Measurements from ENCODE around the gene RS1.
A peak's percentile ranks its signal among the peaks of the same experiment; 100 is the strongest.

RS1 gene

DNA sequence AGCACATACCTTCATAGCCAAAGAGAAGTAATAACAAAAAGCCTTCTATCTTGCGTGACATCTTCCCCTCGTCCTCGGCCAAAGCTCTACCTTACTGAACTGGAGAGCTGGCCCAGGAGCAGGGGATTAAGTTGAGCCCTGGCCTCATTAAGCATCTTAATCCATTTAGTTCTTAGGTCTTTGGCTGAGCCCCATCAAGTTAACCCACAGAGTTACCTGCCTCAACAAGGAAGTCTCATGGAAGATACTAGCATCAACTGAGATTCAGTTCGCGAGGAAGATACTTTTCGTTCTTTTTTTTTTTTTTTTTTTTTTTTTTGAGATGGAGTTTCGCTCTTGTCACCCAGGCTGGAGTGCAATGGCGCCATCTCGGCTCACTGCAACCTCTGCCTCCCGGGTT, at the start of gene RS1:
Gene RS1 (minus strand): TSS at position 101 of the 400 bp plus-strand sequence. CDS start 40 bp downstream, at position 61.
- DNase-seq (ENCODE audit: low read depth) = no peak

DNA sequence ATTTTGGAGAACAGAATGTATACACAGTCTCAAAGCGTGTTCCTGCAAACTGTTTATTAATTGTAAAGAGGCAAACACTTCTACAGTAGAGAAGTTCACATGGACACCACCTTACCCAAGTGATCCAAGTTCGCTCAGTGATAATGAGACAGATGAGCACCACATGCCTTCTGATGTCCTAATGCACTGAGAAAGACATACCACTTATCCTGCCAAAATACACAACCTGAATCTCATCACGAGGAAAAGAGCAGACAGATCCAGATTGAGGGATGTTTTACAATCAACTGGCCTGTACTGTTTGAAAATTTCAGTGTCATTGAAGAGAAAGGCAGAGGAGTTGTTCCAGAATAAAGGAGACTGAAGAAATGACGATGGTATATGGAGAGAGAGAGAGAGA, 47.9 kb upstream of the RS1 start:
- DNase-seq (ENCODE audit: low read depth) = no peak

DNA sequence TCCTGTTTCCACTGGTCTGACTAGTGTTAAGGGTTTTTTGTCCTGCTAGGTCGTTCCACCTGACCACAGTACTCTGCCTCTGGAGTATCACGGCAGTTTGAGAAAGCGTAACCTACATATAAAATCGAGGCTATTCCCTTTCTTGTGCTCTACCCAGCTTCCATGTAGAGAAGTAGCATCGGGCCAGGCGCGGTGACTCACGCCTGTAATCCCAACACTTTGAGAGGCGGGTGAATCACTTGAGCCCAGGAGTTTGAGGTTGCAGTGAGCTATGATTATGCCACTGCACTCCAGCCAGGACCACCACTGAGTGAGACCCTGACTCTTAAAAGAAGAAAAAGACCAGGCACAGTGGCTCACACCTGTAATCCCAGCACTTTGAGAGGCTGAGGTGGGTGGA, 43.0 kb upstream of the RS1 start:
- no peak for DNase-seq (ENCODE audit: low read depth)

- no peak for DNase-seq (ENCODE audit: low read depth)
These were observed 37.9 kb upstream of the RS1 start for GRCh38 chrX:18709833-18710232.

DNA sequence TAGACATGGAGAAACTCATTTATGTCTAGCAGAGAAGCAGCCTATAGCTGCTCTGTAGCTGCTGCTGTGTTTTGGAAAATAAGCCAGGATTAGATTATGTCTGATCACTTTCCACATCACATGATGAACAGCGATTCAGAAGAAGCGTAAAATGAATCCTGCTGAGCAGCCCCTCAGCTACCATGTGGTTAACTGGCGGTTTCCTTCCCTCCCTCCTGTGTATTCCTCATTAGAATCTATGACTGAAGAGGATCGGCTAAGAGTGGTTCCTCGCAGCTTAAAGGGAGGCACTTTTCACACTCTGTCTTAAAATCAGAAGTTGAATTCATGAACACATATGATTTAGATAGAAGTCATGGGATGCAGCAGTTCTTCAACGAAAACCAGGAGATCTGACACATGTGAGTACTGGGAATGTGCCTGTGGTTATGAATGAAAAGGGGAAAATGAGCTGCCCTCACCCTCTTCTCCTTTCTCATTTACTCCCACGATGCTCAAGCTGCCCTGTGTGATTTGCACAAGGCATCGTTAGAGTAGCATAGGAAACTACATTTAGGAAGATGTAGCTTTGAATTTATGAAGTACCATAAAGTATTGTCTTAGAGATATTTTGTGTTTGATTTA, 35.6 kb upstream of the RS1 start, which contains the start of gene PPEF1:
Gene PPEF1 (plus strand): TSS at position 220 of the 624 bp plus-strand sequence. CDS start 136 bp downstream, at position 356.
- no peak for DNase-seq (ENCODE audit: low read depth)

- no peak for DNase-seq (ENCODE audit: low read depth)
These were observed 30.7 kb upstream of the RS1 start for GRCh38 chrX:18702362-18703195.

DNA sequence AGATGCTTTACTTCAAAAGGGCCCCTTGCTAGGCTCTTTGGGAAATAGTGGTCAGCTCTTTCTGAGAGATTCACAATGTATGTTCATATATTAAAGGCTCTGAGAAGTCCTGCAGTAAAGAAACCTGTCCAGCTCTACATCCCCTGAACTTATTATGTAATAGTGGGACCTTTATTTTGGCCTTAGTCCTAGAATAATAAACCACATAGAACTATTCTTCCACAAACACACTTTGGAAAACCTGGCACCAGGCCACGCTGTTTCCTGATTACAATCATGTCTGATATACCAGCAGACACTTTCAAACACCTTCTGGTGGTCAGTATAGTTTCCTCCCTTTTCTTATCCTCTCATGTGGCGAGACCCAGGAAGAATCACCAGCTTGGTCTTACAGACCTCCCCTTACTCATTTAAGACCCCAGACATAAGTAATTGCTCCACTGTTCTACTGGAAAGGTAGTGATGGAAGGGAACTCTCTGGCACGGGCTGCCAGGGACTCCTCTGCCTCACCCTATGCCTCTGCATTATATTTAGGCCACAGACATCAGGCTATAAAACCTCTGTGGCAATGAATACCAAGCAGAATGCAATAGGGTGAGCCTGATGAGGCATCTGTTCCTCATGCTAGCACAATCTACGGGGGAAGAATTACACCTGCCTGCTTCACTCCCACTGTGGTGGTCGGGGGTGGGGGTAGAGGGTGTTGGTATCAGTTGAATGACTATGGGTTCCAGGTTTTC, 29.9 kb upstream of the RS1 start:
- no peak for DNase-seq (ENCODE audit: low read depth)

DNA sequence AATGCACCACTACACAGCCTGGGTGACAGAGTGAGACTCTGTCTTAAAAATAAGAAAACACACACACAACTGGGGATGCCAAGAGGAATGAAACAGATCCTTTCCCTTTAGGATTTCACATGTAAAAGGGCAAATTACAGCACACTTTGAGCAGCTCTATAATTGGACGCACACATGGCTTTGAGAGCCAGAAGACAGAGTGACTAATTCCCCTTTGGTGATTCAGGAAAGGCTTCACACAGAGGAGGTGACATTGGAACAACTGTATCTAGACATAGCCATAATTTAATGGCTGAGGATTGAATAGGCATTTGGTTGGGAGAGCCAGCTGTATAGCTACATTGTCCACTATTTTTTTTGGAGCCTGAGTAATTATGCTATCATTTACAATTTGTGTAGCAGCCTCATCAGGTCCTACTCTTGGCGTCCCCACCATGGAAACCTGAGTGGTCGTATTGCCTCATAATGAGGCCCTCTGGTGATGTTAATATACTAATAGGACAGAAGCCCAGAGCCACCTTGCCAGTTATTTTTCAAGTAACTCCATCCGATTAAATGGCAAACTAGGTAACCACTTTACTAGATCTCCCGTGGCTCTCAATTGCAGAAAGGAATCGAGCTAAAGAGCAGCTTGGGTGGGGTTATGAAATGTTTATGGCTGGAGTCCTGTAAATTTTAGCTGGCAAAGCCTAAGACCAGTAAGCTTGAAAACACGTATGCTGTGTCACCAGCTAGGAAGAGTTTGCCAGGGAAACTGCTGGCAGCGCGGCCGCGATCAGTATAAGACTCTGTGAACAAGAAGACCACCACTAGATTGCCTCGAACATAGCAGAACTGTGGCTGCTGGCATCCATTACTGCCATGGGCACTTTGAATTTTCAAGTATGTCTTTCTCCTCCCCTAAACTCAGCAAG, 27.1 kb upstream of the RS1 start:
- no peak for DNase-seq (ENCODE audit: low read depth)

DNA sequence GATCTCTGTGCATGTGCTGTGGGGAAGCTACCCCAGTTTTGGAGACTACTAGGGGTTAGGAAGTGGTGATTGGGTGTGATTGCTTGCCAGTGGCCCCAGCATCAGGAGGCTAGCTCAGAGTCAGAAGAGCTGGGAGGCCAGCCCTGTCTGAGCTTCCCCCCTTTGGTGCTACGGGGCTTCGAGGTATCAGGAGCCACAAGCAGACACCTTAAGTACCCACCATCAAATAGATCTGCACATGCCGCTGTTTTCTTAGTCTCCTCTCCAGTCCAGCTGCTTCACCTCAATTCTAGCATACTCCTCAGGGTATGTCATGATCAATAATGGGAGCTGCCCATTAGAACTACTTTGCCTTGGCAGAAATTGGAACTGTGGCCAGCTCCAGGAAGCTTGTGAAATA, 24.7 kb upstream of the RS1 start:
- DNase-seq (ENCODE audit: low read depth) = no peak

DNA sequence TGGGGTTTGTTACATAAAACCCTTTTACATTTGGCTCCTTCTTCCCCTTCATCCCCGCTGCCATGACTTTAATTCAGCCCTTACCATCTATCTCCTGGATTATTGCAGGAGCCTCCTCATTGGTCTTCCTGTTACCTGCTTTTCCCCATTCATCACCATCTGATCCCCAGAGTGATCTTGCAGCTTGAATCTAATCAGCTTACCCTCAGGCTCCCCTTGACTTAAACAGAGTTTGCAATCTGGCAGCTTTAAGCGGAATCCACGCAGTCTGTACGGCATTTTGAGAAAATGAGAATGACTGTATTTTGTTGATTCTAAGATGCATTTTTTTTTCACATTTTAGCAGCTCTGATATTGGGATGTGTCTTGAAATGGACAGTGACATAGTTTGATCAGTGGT, 20.6 kb upstream of the RS1 start:
- DNase-seq (ENCODE audit: low read depth) = no peak

- no peak for DNase-seq (ENCODE audit: low read depth)
These were observed 19.5 kb upstream of the RS1 start for GRCh38 chrX:18691431-18691830.

DNA sequence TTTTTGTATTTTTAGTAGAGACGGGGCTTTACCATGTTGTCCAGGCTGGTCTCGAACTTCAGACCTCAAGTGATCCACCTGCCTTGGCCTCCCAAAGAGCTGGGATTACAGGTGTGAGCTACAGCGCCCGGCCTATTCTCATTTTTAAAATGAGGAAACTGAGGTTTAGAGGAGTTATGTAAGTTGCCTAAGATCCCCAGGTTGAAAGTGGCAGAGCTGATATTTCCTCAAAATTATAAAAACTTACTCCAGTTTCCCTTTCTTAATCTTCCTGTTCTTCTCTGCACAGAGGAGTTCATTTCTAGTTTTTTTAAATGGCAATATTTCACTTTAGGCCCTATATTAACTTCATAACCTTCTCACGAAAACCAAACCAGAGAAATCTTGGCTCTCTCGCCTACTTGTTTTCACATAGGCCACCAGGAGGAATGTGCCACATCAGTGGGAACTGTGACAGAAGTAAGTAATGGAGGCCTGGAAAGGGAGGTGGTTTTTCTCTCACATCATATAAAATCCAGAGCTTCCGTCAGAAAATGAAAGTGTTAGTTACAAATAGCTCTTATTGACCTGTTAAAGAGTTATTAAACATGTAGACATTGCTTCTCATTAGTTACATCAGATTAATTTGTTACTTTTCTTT, 16.1 kb upstream of the RS1 start:
- no peak for DNase-seq (ENCODE audit: low read depth)

DNA sequence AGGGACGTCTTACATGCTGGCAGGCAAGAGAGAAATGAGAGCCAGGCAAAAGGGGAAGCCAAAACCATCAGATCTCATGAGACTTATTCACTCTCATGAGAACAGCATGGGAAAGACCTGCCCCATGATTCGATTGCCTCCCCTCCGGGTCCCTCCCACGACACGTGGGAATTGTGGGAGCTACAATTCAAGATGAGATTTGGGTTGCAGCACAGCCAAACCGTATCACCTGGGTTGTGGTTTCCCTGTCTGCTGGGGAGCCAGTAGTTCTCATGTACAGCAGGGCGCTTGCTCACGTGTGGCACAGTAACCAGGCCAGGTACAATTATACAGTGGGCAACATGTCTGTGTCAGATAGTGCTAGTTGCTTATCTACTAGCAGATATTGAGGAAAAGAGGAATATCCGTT, 11.1 kb upstream of the RS1 start:
- no peak for DNase-seq (ENCODE audit: low read depth)

DNA sequence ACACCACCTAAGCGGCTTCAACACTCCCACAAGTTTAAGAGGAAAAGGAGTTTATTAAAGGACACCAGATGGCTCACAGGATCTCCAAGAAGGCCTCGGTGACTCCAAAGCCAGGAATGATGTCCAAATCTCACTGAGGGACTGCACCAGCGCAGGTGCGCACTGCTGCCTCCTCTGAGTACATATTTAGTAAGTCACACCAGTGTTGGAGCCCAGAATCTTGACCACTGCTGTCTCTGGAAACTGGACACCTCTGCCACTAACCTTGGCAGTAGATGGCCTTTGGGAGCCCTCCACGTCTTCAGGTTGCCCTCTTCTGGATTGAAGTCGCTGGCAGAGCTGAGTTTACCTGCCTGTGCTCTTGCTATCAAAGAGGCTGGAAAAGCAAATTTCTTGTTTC, 10.1 kb upstream of the RS1 start:
- DNase-seq (ENCODE audit: low read depth) = no peak

GRCh38 chrX:18677161-18677869, 5.4 kb upstream of the RS1 start:
- no peak for DNase-seq (ENCODE audit: low read depth)

- DNase-seq (ENCODE audit: low read depth) = no peak
These were observed 4.6 kb upstream of the RS1 start for GRCh38 chrX:18676470-18676869.

GRCh38 chrX:18676050-18676449, 4.1 kb upstream of the RS1 start:
- no peak for DNase-seq (ENCODE audit: low read depth)

- peak; percentile 61 for DNase-seq (ENCODE audit: low read depth)
These were observed 3.2 kb upstream of the RS1 start for GRCh38 chrX:18674788-18675735.

DNA sequence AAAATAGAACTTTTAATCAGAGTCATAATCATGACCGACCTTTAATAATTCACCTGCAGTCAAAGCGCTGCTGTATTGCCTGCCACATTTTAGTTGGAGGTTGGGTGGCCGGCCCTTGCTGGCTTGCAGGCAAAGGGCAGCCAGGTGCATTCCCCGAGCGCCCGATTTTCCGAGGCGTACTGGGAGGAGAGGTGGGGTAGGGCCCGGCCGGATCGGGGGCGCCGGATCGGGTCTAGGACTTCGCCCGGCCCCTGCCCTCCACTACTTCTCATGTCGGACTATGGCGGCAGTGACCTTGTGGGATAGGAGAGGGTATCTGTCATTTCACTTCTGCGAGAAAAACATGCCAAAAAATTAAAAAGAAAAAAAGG, 2.5 kb upstream of the RS1 start:
- no peak for DNase-seq (ENCODE audit: low read depth)
